ENCODE results near the gene COL18A1.
"Not testable (repeated sequence)": the region's sequence is repeated elsewhere in the genome, so short reads cannot be mapped to it uniquely, and the experiment has no call there.

The COL18A1 gene

GRCh38 chr21:45361033-45361997, 43.6 kb upstream of the COL18A1 start:
- Histone ChIP-seq H2AFZ (ENCODE audit: low read depth, low read length) (no peak overlapping the region), H3K4me1 (ENCODE audit: low read length) (peaks cover 8% of the 10 kb centered on the region), H3K27ac (ENCODE audit: low read length) (no peak overlapping the region), H3K4me3 (ENCODE audit: low read length) (no peak overlapping the region), H3K4me2 (ENCODE audit: low read length) (no peak overlapping the region), H3K79me2 (ENCODE audit: low read length) (no peaks in the 10 kb centered on the region), H3K36me3 (replicated peaks; ENCODE audit: low read depth, low read length) (no peaks in the 10 kb centered on the region), H4K20me1 (ENCODE audit: insufficient read depth, low read length) (no peaks in the 10 kb centered on the region), H3K9me3 (ENCODE audit: insufficient read depth, low read length) (no peaks in the 10 kb centered on the region), H3K9ac (ENCODE audit: low read length) (no peak overlapping the region), H3K27me3 (ENCODE audit: low read depth, low read length) (no peaks in the 10 kb centered on the region)
- no peak for TF ChIP-seq EZH2phosphoT487 (IDR thresholded peaks at IDR 0.05; ENCODE audit: low read depth)
- no peak for TF ChIP-seq CTCF (IDR thresholded peaks at IDR 0.05; ENCODE audit: low read depth, low read length)

- H3K4me2 ChIP-seq (ENCODE audit: low read length) = no peak overlapping the region
- H2AFZ ChIP-seq (ENCODE audit: low read depth, low read length) = no peak overlapping the region
- H3K36me3 ChIP-seq (replicated peaks; ENCODE audit: low read depth, low read length) = no peaks in the 10 kb centered on the region
- H3K9me3 ChIP-seq (ENCODE audit: insufficient read depth, low read length) = no peaks in the 10 kb centered on the region
- H3K9ac ChIP-seq (ENCODE audit: low read length) = no peak overlapping the region
- TF ChIP-seq EZH2phosphoT487 (IDR thresholded peaks at IDR 0.05; ENCODE audit: low read depth) (no peak), CTCF (IDR thresholded peaks at IDR 0.05; ENCODE audit: low read depth, low read length) (no peak)
- H3K27ac ChIP-seq (ENCODE audit: low read length) = no peak overlapping the region
- peaks cover 8% of the 10 kb centered on the region for H3K4me1 ChIP-seq (ENCODE audit: low read length)
- H3K4me3 ChIP-seq (ENCODE audit: low read length) = no peak overlapping the region
- H3K79me2 ChIP-seq (ENCODE audit: low read length) = no peaks in the 10 kb centered on the region
- H3K27me3 ChIP-seq (ENCODE audit: low read depth, low read length) = no peaks in the 10 kb centered on the region
- no peaks in the 10 kb centered on the region for H4K20me1 ChIP-seq (ENCODE audit: insufficient read depth, low read length)
These were observed 42.8 kb upstream of the COL18A1 start for GRCh38 chr21:45362077-45362747.

- H3K4me3 ChIP-seq (ENCODE audit: low read length) = no peak overlapping the region
- H3K4me1 ChIP-seq (ENCODE audit: low read length) = peaks cover 8% of the 10 kb centered on the region
- no peak overlapping the region for H3K4me2 ChIP-seq (ENCODE audit: low read length)
- TF ChIP-seq EZH2phosphoT487 (IDR thresholded peaks at IDR 0.05; ENCODE audit: low read depth) (no peak), CTCF (IDR thresholded peaks at IDR 0.05; ENCODE audit: low read depth, low read length) (no peak)
- H3K9me3 ChIP-seq (ENCODE audit: insufficient read depth, low read length) = no peaks in the 10 kb centered on the region
- no peaks in the 10 kb centered on the region for H3K27me3 ChIP-seq (ENCODE audit: low read depth, low read length)
- no peak overlapping the region for H3K27ac ChIP-seq (ENCODE audit: low read length)
- H3K9ac ChIP-seq (ENCODE audit: low read length) = no peak overlapping the region
- no peaks in the 10 kb centered on the region for H3K79me2 ChIP-seq (ENCODE audit: low read length)
- no peaks in the 10 kb centered on the region for H3K36me3 ChIP-seq (replicated peaks; ENCODE audit: low read depth, low read length)
- no peak overlapping the region for H2AFZ ChIP-seq (ENCODE audit: low read depth, low read length)
- no peaks in the 10 kb centered on the region for H4K20me1 ChIP-seq (ENCODE audit: insufficient read depth, low read length)
These were observed 42.2 kb upstream of the COL18A1 start for GRCh38 chr21:45362748-45363145.

- not testable (repeated sequence) for H3K27ac ChIP-seq (ENCODE audit: low read length); H3K27me3 ChIP-seq (ENCODE audit: low read depth, low read length); H3K4me3 ChIP-seq (ENCODE audit: low read length); H3K9me3 ChIP-seq (ENCODE audit: insufficient read depth, low read length); H2AFZ ChIP-seq (ENCODE audit: low read depth, low read length); H3K79me2 ChIP-seq (ENCODE audit: low read length); H3K4me1 ChIP-seq (ENCODE audit: low read length); H3K36me3 ChIP-seq (replicated peaks; ENCODE audit: low read depth, low read length); H4K20me1 ChIP-seq (ENCODE audit: insufficient read depth, low read length); H3K9ac ChIP-seq (ENCODE audit: low read length); H3K4me2 ChIP-seq (ENCODE audit: low read length)
These were observed 41.7 kb upstream of the COL18A1 start for GRCh38 chr21:45363272-45363671.

All from OCI-LY3 (cell line).